GM18517 (cell line): ENCODE data around the gene MS4A7.
"Not testable (repeated sequence)": the region's sequence is repeated elsewhere in the genome, so short reads cannot be mapped to it uniquely, and the experiment has no call there.

ENCODE experiments used
- ATAC-seq: cut with Tn5 transposase; IDR thresholded peaks from one replicate; pipeline ENCODE4 v1.9.1; 2021; ENCODE audit warnings: mild to moderate bottlenecking, moderate library complexity; ENCODE audit not compliant: unreplicated experiment

Gene MS4A7, protein sequence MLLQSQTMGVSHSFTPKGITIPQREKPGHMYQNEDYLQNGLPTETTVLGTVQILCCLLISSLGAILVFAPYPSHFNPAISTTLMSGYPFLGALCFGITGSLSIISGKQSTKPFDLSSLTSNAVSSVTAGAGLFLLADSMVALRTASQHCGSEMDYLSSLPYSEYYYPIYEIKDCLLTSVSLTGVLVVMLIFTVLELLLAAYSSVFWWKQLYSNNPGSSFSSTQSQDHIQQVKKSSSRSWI

GRCh38 chr11:60378354-60378753 lies at the start of gene MS4A7:
Gene MS4A7 (plus strand): TSS chr11:60378532. CDS start chr11:60383142, 4,610 bp downstream.
- ATAC-seq, result peak; percentile 89

GRCh38 chr11:60332846-60333245 lies 45.5 kb upstream of the MS4A7 start:
- ATAC-seq, result no peak

DNA sequence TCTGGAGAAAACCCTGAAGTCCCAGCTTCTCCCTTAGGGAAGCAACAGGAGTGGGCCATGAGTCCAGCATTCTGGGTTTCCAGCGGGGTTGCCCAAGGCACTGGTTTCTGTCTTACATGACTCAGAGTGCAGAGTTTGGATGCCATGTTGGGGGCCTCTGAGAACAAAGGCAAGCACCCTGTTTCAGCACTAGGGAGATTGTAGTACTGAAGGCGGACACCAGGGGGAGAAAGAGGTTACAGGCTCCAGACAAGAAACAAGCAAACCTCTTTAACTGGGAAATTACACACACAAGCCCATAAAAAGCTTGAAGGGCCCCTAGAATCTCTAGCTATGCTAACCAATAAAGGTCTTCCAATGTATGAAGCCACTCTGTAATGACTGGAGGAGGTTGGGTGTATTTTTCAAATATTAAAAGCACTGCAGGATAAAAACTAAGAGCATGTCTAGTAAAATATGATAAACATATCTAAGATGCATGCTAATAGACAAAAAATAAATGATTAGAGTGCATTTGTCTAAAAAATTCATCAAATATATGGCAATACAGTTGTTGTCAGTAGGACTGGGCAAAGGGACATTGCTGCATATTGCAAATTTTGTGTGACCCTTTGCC lies 44.2 kb upstream of the MS4A7 start:
- no peak for ATAC-seq

- ATAC-seq, result no peak
Measured at GRCh38 chr11:60336767-60337391, 41.5 kb upstream of the MS4A7 start.

- ATAC-seq, result no peak
Measured at GRCh38 chr11:60338053-60338452, 40.3 kb upstream of the MS4A7 start.

DNA sequence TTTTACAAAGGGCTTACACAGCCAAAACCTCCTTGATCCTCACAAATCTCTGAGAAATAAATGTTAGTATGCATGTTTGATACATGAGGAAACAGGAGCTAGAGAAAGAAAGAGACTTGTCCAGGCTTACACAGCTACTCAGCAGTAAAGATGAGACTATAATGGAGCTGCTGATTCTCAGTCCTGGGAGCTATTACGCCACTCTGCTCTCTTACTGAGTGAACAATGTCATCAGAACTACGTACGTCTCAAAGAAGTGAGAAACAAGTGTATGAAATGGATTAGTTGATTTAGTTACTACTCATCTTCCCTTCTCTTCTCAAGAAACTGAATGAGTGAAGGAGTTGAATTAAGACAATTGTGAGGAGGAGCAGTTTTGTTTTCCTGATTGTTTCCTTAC lies 39.0 kb upstream of the MS4A7 start:
- ATAC-seq, result no peak

- no peak for ATAC-seq
Measured at GRCh38 chr11:60343094-60343704, 35.1 kb upstream of the MS4A7 start.

- ATAC-seq, result no peak
Measured at GRCh38 chr11:60344146-60344545, 34.2 kb upstream of the MS4A7 start.

- no peak for ATAC-seq
Measured at GRCh38 chr11:60345489-60345888, 32.8 kb upstream of the MS4A7 start.

DNA sequence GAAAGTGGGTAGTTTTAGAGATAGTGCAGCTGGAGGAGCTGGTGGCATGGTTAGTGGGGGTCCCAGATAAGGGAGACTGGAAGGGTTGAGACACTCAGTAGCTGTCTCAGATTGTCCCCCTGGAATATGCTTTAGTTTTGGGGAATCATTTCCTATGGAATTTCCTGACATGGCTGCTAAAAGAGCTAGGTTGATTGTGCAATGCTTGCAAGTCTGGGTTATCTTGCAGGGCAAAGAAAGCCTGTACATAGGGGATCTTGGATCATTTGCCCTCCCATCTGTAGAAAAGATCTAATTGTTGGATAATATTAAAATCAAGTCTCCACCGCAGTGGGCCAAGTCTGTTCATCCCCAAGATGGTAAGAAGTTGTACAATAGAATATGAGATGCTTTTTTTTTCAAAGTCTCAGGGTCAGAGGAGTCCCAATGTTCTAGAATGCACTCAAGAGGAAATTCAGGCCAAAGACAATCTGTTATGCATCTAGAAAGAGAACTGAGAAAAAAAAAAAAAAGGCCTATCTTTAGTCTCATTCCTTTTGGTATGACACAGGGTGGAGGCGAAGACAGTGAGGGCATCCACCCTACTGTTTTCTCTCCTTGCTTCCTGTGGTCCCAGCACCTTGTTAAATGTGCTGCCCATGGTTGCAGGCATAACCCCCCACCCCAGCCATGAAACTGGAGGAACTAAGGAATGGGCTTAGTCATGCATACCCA lies 31.1 kb upstream of the MS4A7 start:
- no peak for ATAC-seq

GRCh38 chr11:60348116-60348515 lies 30.2 kb upstream of the MS4A7 start:
- no peak for ATAC-seq

GRCh38 chr11:60349990-60350389 lies 28.3 kb upstream of the MS4A7 start:
- ATAC-seq, result no peak

DNA sequence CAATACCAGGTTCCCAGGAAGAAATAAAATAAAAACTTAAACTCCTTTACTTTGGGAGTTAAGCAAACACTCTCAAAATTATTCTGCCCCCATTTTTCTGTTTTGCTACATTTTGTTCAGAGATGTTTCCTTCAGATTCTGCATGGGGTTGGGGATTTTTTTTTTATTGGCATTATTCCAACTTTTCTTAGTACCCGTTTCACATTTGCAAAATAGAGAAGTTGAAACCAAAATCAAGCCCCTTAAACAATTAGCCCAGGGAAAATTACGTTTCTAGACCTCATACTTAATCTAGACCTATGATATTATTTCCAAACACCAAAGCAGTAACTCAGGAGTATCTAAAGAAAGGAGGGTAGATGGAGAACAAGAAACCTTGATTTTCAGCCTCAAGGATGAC lies 20.6 kb upstream of the MS4A7 start:
- no peak for ATAC-seq

DNA sequence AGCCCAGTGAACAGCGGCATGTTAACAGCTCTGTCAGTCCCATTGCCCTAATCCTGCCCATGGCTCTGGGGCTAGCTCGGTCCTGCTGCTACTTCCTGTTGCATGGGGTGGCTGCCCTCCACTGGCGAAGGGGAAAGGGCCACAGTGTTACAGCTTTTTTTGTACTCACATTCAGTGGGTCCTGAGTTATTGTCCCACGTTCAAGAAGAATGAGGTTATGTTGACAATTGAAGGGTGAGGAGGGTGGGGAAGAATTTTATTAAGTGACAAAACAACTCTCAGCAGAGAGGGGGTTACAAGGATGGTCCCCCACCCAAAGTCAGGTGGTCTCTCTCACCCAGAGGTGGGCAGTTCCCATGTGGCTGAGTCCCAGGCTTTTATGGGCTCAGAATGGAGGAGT lies 17.7 kb upstream of the MS4A7 start:
- ATAC-seq, result no peak

DNA sequence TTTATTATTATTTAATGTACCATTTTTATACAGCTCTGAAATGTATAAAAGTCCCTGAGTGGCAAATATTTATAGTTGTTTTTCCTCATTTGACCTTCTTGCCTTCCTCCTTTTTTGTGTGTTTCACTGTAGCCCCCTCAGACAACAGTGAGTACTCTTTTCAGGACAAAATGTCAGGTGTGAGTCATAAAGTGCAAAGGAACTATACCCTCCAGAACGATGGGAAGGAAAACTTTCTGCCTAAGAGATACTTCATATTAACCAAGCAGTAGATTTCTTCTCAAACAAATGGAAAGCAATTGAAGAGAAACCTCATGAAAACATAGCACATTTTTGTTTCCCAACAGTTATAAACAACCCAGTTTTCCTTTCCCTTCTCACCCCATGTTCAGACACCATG lies 16.1 kb upstream of the MS4A7 start:
- ATAC-seq, result no peak

DNA sequence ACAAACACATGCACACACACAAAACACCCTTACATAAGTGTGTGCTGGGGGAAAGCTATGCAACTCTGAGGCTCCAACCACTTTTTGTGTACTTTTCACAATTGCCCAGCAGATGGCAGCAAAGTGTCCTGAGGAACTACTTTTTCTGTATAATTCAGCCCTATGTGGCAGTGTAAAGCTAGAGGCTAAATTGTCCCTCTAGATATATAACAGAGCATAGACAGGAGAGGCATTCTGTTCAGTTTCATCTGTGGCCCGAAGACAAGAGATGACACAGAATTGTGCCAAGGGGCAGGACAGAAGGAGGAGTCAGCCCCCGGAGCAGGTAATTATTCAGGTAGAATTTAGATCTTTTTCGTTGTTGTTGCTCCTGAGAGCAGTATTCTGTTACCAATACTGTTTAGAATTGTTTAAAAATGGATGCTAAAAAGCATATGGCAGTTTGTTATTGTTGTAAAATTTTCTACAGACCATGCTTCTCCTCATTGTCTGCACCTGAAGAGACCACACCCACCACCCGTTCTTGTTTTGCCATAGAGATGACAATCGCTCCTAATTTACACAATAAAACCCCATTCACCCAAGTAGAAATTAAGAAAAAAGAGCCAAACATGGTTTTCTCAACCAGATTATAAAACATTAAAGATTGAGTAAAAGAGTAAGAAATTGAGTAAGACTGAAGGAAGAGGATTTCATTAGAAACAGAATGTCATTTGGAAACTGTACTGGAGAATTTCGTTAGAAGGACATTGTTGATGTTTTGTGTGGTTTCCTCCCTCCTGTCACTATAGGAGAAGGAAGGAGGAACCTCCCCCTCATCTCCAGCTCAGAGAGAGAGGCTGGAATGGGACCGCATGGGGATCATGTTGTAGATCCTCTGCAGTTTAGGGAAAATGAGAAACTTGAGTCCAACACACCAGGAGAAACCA lies 14.5 kb upstream of the MS4A7 start:
- peak; percentile 55 for ATAC-seq

DNA sequence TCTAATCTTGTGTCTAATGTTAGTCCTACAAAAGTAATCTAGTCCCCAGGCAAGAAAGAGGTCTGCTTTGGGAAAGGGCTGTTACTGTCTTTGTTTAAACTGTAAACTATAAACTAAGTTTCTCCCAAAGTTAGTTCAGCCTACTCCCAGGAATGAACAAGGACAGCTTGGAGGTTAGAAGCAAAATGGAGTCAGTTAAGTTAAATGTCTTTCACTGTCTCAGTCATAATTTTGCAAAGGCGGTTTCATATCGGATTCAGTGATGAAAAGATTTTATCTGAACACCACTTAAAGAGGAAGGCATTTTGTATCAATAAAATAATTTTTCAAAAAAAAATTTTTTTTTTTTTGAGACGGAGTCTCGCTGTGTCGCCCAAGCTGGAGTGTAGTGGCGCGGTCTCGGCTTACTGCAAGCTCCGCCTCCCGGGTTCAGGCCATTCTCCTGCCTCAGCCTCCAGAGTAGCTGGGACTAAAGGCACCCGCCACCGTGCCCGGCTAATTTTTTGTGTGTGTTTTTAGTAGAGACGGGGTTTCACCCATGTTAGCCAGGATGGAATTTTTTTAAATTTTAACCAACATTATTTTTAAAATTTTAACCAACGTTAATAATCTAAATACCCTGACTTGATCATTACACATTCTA lies 11.9 kb upstream of the MS4A7 start:
- not testable (repeated sequence) for ATAC-seq

DNA sequence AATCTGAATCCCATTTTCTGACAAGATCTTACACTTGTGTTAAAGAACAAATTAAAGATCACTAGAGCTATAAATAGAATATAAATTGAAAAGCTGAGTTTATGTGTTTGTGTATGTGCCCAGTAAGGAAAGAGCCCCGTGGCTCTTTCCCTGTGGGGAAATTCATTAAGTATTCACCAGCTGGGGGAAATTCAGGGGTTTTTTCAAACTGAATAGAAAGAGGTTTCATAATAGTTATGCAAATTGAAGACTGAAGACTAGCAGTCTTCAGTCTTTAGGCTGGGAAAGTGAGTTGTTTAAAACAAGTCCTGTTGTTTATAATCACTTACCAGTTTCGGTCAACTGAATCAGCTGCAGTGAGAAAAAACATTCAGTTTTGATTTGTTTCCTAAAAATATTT lies 11.3 kb upstream of the MS4A7 start:
- ATAC-seq, result peak; percentile 91

DNA sequence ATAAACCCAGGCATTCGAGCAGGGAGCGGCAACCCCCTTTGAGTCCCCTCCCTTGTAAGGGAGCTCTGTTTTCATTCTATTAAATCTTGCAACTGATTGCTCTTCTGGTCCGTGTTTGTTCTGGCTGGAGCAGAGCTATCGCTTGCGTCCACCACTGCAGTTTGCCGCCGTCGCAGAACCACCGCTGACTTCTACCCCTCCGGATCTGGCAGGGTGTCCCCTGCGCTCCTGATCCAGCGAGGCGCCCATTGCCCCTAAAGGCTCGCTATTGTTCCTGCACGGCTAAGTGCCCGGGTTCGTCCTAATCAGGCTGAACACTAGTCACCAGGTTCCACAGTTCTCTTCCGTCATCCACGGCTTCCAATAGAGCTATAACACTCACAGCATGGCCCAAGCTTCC lies 10.4 kb upstream of the MS4A7 start:
- no peak for ATAC-seq
